DND-41 (cell line): ENCODE data around the gene RANBP17.

Experiments
- ATAC-seq: fragments of 200-7000 bp; cut with Tn5 transposase; 3 replicates; pipeline ENCODE4 v1.9.1; 2021; ENCODE audit warnings: low read depth; ENCODE audit not compliant: insufficient read depth
- DNase-seq: peaks from one replicate; pipeline ENCODE4 v3.0.0-alpha.2; 2020
- H2AFZ ChIP-seq: 2 replicates; pipeline ENCODE4 v1.6.0; 2012; ENCODE audit warnings: low read depth, low read length
- H3K27ac ChIP-seq: 2 replicates; pipeline ENCODE4 v1.5.1; 2012; ENCODE audit warnings: low read length, inconsistent platforms
- H3K27me3 ChIP-seq: fragments of 200-600 bp; sonication (generic); 2 replicates; pipeline ENCODE4 v1.6.0; 2012; ENCODE audit warnings: low read length, mild to moderate bottlenecking, inconsistent platforms; ENCODE audit not compliant: insufficient read depth, poor library complexity
- H3K36me3 ChIP-seq: 2 replicates; pipeline ENCODE4 v1.5.1; 2012; ENCODE audit warnings: low read length, inconsistent platforms; ENCODE audit not compliant: insufficient read depth
- H3K4me1 ChIP-seq: 2 replicates; pipeline ENCODE4 v1.5.1; 2012; ENCODE audit warnings: mild to moderate bottlenecking, low read length; ENCODE audit not compliant: insufficient read depth
- H3K4me2 ChIP-seq: 2 replicates; pipeline ENCODE4 v1.6.0; 2012; ENCODE audit warnings: mild to moderate bottlenecking, moderate library complexity, low read length, inconsistent platforms; ENCODE audit not compliant: insufficient read depth
- H3K4me3 ChIP-seq, 2 experiments: fragments of 200-600 bp in 1 of 2; shearing (Covaris generic) in 1 of 2; 2 replicates each; pipeline ENCODE4 v1.5.1; 2012 to 2016; ENCODE audit warnings: inconsistent platforms in 2 of 2, low read length in 2 of 2, mild to moderate bottlenecking in 2 of 2, low read depth in 1 of 2, moderate library complexity in 1 of 2
- H3K79me2 ChIP-seq: 2 replicates; pipeline ENCODE4 v1.6.0; 2012; ENCODE audit warnings: low read length, inconsistent platforms; ENCODE audit not compliant: insufficient read depth
- H3K9ac ChIP-seq: 2 replicates; pipeline ENCODE4 v1.6.0; 2012; ENCODE audit warnings: low read depth, mild to moderate bottlenecking, inconsistent platforms, low read length, moderate library complexity
- H3K9me3 ChIP-seq: 2 replicates; pipeline ENCODE4 v1.5.1; 2012; ENCODE audit warnings: low read length, moderate library complexity, mild to moderate bottlenecking, inconsistent platforms; ENCODE audit not compliant: insufficient read depth, severe bottlenecking
- H4K20me1 ChIP-seq: 2 replicates; pipeline ENCODE4 v1.6.0; 2012; ENCODE audit warnings: low read length; ENCODE audit not compliant: insufficient read depth
- EZH2 ChIP-seq: IDR thresholded peaks from 3 replicates; pipeline ENCODE4 v1.6.1; 2012; ENCODE audit warnings: borderline replicate concordance, low read depth, mild to moderate bottlenecking, moderate library complexity, low read length, inconsistent platforms; ENCODE audit not compliant: severe bottlenecking
- TF ChIP-seq, protein P1 (sequence below): IDR thresholded peaks from 2 replicates; pipeline ENCODE4 v1.5.1; 2012; ENCODE audit warnings: borderline replicate concordance, low read length, moderate library complexity, mild to moderate bottlenecking; ENCODE audit not compliant: poor library complexity, severe bottlenecking; ENCODE audit errors: extremely low read depth

Gene RANBP17

GRCh38 chr5:171152382-171152781 lies 290.6 kb downstream of the RANBP17 start:
- Histone ChIP-seq H3K4me1 (peaks cover 65% of the 10 kb centered on the region), H2AFZ (no peak overlapping the region), H3K27me3 (no peaks in the 10 kb centered on the region), H3K4me2 (no peak overlapping the region), H3K9ac (no peak overlapping the region), H4K20me1 (no peaks in the 10 kb centered on the region), H3K4me3 (no peak overlapping the region), H3K36me3 (no peaks in the 10 kb centered on the region), H3K79me2 (no peaks in the 10 kb centered on the region), H3K27ac (peak overlapping the region; percentile 46; the same call in 1 of the 2 replicates), H3K9me3 (no peaks in the 10 kb centered on the region)
- DNase-seq (no peak), ATAC-seq (peak; percentile 31; the same call in 1 of the 3 replicates)
- no peak for TF ChIP-seq EZH2
- TF ChIP-seq, protein P1, sequence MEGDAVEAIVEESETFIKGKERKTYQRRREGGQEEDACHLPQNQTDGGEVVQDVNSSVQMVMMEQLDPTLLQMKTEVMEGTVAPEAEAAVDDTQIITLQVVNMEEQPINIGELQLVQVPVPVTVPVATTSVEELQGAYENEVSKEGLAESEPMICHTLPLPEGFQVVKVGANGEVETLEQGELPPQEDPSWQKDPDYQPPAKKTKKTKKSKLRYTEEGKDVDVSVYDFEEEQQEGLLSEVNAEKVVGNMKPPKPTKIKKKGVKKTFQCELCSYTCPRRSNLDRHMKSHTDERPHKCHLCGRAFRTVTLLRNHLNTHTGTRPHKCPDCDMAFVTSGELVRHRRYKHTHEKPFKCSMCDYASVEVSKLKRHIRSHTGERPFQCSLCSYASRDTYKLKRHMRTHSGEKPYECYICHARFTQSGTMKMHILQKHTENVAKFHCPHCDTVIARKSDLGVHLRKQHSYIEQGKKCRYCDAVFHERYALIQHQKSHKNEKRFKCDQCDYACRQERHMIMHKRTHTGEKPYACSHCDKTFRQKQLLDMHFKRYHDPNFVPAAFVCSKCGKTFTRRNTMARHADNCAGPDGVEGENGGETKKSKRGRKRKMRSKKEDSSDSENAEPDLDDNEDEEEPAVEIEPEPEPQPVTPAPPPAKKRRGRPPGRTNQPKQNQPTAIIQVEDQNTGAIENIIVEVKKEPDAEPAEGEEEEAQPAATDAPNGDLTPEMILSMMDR: peak; percentile 55

GRCh38 chr5:171155621-171156020 lies 293.8 kb downstream of the RANBP17 start:
- H3K79me2 ChIP-seq: no peaks in the 10 kb centered on the region
- H2AFZ ChIP-seq: no peak overlapping the region
- no peak overlapping the region for H3K4me3 ChIP-seq
- no peaks in the 10 kb centered on the region for H3K9me3 ChIP-seq
- no peak overlapping the region for H3K4me2 ChIP-seq
- peaks cover 46% of the 10 kb centered on the region for H3K4me1 ChIP-seq
- H3K9ac ChIP-seq: no peak overlapping the region
- no peak for ATAC-seq
- H4K20me1 ChIP-seq: no peaks in the 10 kb centered on the region
- H3K27me3 ChIP-seq: no peaks in the 10 kb centered on the region
- H3K36me3 ChIP-seq: no peaks in the 10 kb centered on the region
- H3K27ac ChIP-seq: no peak overlapping the region
- no peak for TF ChIP-seq EZH2
- TF ChIP-seq, protein P1: no peak
- no peak for DNase-seq

GRCh38 chr5:171157276-171157675 lies 295.5 kb downstream of the RANBP17 start:
- no peak overlapping the region for H3K4me2 ChIP-seq
- H3K27me3 ChIP-seq: no peaks in the 10 kb centered on the region
- no peaks in the 10 kb centered on the region for H3K9me3 ChIP-seq
- no peak overlapping the region for H3K9ac ChIP-seq
- TF ChIP-seq EZH2: no peak
- TF ChIP-seq, protein P1: no peak
- H3K27ac ChIP-seq: no peak overlapping the region
- no peak overlapping the region for H2AFZ ChIP-seq
- DNase-seq: no peak
- peaks cover 35% of the 10 kb centered on the region for H3K4me1 ChIP-seq
- ATAC-seq: no peak
- no peaks in the 10 kb centered on the region for H4K20me1 ChIP-seq
- no peaks in the 10 kb centered on the region for H3K79me2 ChIP-seq
- no peak overlapping the region for H3K4me3 ChIP-seq
- H3K36me3 ChIP-seq: no peaks in the 10 kb centered on the region

DNA sequence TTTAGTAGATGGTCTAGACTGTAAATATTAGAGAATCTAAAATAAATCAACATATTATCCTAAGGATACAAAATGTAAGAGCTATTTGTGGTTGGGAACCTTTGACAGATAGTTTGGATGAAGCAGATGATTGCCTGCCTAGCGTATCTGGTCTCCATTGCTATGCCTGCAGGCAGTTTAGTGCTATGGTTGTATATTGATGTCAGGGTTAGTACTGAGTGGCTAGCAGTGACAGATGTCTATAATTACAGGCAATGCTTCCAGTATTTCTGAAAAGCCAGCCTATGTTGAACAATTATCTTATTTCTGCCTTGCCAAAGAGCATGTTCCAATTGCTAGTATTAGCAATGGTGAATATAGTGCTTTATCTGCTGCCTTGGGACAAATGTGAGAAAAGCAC lies 296.0 kb downstream of the RANBP17 start:
- Histone ChIP-seq H3K4me3 (no peak overlapping the region), H3K27me3 (no peaks in the 10 kb centered on the region), H3K9me3 (no peaks in the 10 kb centered on the region), H3K9ac (no peak overlapping the region), H3K4me2 (no peak overlapping the region), H3K79me2 (no peaks in the 10 kb centered on the region), H4K20me1 (no peaks in the 10 kb centered on the region), H2AFZ (no peak overlapping the region), H3K36me3 (no peaks in the 10 kb centered on the region), H3K4me1 (peaks cover 38% of the 10 kb centered on the region), H3K27ac (no peak overlapping the region)
- TF ChIP-seq EZH2: no peak
- TF ChIP-seq, protein P1: no peak
- ATAC-seq: no peak
- no peak for DNase-seq
